ENCODE data around the gene PRRC1. TPM values are rescaled to one million over a fixed set of nuclear protein-coding genes. Genes with fewer than 3 reads are reported as not detected.

Gene PRRC1
- total RNA-seq, 2 experiments from 2014 or later = 37.9 to 41.0 TPM

- POLR2A ChIA-PET = no interaction called here
- Mint-ChIP-seq H3K27me3 (peaks cover 6% of the 10 kb centered on the region), H3K27ac (no peak overlapping the region), H3K4me1 (peaks cover 1% of the 10 kb centered on the region), H3K9me3 (peaks cover 4% of the 10 kb centered on the region), H3K36me3 (no peaks in the 10 kb centered on the region), H3K4me3 (no peak overlapping the region)
- no peak for ATAC-seq (ENCODE audit: low read depth)
- DNase-seq = no peak
Observed at GRCh38 chr5:127574852-127575679, 57.6 kb downstream of the PRRC1 start.

GRCh38 chr5:127577458-127577857 is 60.0 kb downstream of the PRRC1 start:
- DNase-seq = no peak
- Mint-ChIP-seq H3K36me3 (no peaks in the 10 kb centered on the region), H3K4me3 (no peak overlapping the region), H3K4me1 (peaks cover 1% of the 10 kb centered on the region), H3K27ac (no peak overlapping the region), H3K9me3 (peaks cover 4% of the 10 kb centered on the region), H3K27me3 (peaks cover 12% of the 10 kb centered on the region)
- ATAC-seq (ENCODE audit: low read depth) = no peak
- POLR2A ChIA-PET = no interaction called here

GRCh38 chr5:127580731-127581130 is 63.3 kb downstream of the PRRC1 start:
- no peak for DNase-seq
- POLR2A ChIA-PET = no interaction called here
- Mint-ChIP-seq H3K9me3 (no peaks in the 10 kb centered on the region), H3K27ac (no peak overlapping the region), H3K4me3 (no peak overlapping the region), H3K36me3 (no peaks in the 10 kb centered on the region), H3K4me1 (peaks cover 1% of the 10 kb centered on the region), H3K27me3 (peaks cover 10% of the 10 kb centered on the region)
- no peak for ATAC-seq (ENCODE audit: low read depth)

- Mint-ChIP-seq H3K4me1 (peaks cover 1% of the 10 kb centered on the region), H3K27me3 (peaks cover 14% of the 10 kb centered on the region), H3K36me3 (no peaks in the 10 kb centered on the region), H3K9me3 (no peaks in the 10 kb centered on the region), H3K4me3 (no peak overlapping the region), H3K27ac (no peak overlapping the region)
- POLR2A ChIA-PET = no interaction called here
- DNase-seq (no peak), ATAC-seq (ENCODE audit: low read depth) (no peak)
Observed at GRCh38 chr5:127581450-127581849, 64.0 kb downstream of the PRRC1 start.

GRCh38 chr5:127582773-127583370 is 65.4 kb downstream of the PRRC1 start:
- ATAC-seq (ENCODE audit: low read depth) (no peak), DNase-seq (no peak)
- Mint-ChIP-seq H3K27ac (no peak overlapping the region), H3K36me3 (no peaks in the 10 kb centered on the region), H3K4me3 (no peak overlapping the region), H3K27me3 (peaks cover 18% of the 10 kb centered on the region), H3K9me3 (no peaks in the 10 kb centered on the region), H3K4me1 (no peaks in the 10 kb centered on the region)
- POLR2A ChIA-PET = no interaction called here

GRCh38 chr5:127583866-127584265 is 66.4 kb downstream of the PRRC1 start:
- no peak for DNase-seq
- Mint-ChIP-seq H3K27me3 (peaks cover 14% of the 10 kb centered on the region), H3K4me1 (no peaks in the 10 kb centered on the region), H3K27ac (no peak overlapping the region), H3K36me3 (no peaks in the 10 kb centered on the region), H3K9me3 (no peaks in the 10 kb centered on the region), H3K4me3 (no peak overlapping the region)
- POLR2A ChIA-PET = no interaction called here
- no peak for ATAC-seq (ENCODE audit: low read depth)

- Mint-ChIP-seq H3K27me3 (peaks cover 17% of the 10 kb centered on the region), H3K27ac (no peak overlapping the region), H3K36me3 (no peaks in the 10 kb centered on the region), H3K4me1 (no peaks in the 10 kb centered on the region), H3K4me3 (no peak overlapping the region), H3K9me3 (no peaks in the 10 kb centered on the region)
- ATAC-seq (ENCODE audit: low read depth) (no peak), DNase-seq (no peak)
- POLR2A ChIA-PET = no interaction called here
Observed at GRCh38 chr5:127585661-127586060, 68.2 kb downstream of the PRRC1 start.

- POLR2A ChIA-PET = no interaction called here
- ATAC-seq (ENCODE audit: low read depth) = no peak
- no peaks in the 10 kb centered on the region for H3K36me3 Mint-ChIP-seq
- no peak overlapping the region for H3K4me3 Mint-ChIP-seq
- H3K9me3 Mint-ChIP-seq = no peaks in the 10 kb centered on the region
- DNase-seq = no peak
- no peak overlapping the region for H3K27ac Mint-ChIP-seq
- H3K27me3 Mint-ChIP-seq = peaks cover 15% of the 10 kb centered on the region
- no peaks in the 10 kb centered on the region for H3K4me1 Mint-ChIP-seq
Observed at GRCh38 chr5:127586066-127586770, 68.8 kb downstream of the PRRC1 start.

GRCh38 chr5:127586811-127587210 is 69.4 kb downstream of the PRRC1 start:
- Mint-ChIP-seq H3K9me3 (no peaks in the 10 kb centered on the region), H3K36me3 (no peaks in the 10 kb centered on the region), H3K4me1 (no peaks in the 10 kb centered on the region), H3K4me3 (no peak overlapping the region), H3K27me3 (peaks cover 13% of the 10 kb centered on the region), H3K27ac (no peak overlapping the region)
- ATAC-seq (ENCODE audit: low read depth) = no peak
- DNase-seq = no peak
- POLR2A ChIA-PET = no interaction called here

GRCh38 chr5:127587246-127587917 is 69.9 kb downstream of the PRRC1 start:
- Mint-ChIP-seq H3K36me3 (no peaks in the 10 kb centered on the region), H3K27me3 (peaks cover 11% of the 10 kb centered on the region), H3K4me1 (no peaks in the 10 kb centered on the region), H3K9me3 (no peaks in the 10 kb centered on the region), H3K4me3 (no peak overlapping the region), H3K27ac (no peak overlapping the region)
- no peak for DNase-seq
- POLR2A ChIA-PET = no interaction called here
- ATAC-seq (ENCODE audit: low read depth) = no peak

- Mint-ChIP-seq H3K9me3 (no peaks in the 10 kb centered on the region), H3K4me1 (no peaks in the 10 kb centered on the region), H3K27me3 (peaks cover 11% of the 10 kb centered on the region), H3K27ac (no peak overlapping the region), H3K36me3 (no peaks in the 10 kb centered on the region), H3K4me3 (no peak overlapping the region)
- no peak for DNase-seq
- ATAC-seq (ENCODE audit: low read depth) = no peak
- POLR2A ChIA-PET = no interaction called here
Observed at GRCh38 chr5:127588368-127588767, 70.9 kb downstream of the PRRC1 start.

- Mint-ChIP-seq H3K9me3 (no peaks in the 10 kb centered on the region), H3K4me1 (no peaks in the 10 kb centered on the region), H3K27ac (no peak overlapping the region), H3K4me3 (no peak overlapping the region), H3K27me3 (peaks cover 11% of the 10 kb centered on the region), H3K36me3 (no peaks in the 10 kb centered on the region)
- no peak for ATAC-seq (ENCODE audit: low read depth)
- DNase-seq = no peak
- POLR2A ChIA-PET = no interaction called here
Observed at GRCh38 chr5:127589309-127590030, 72.0 kb downstream of the PRRC1 start.

GRCh38 chr5:127590156-127590722 is 72.8 kb downstream of the PRRC1 start:
- Mint-ChIP-seq H3K9me3 (no peaks in the 10 kb centered on the region), H3K27ac (no peak overlapping the region), H3K4me3 (no peak overlapping the region), H3K36me3 (no peaks in the 10 kb centered on the region), H3K27me3 (peaks cover 11% of the 10 kb centered on the region), H3K4me1 (no peaks in the 10 kb centered on the region)
- no peak for ATAC-seq (ENCODE audit: low read depth)
- POLR2A ChIA-PET = no interaction called here
- no peak for DNase-seq

Measured in activated naive CD8-positive, alpha-beta T cell treated with anti-CD3 and anti-CD28 coated beads, Interleukin-2, amount 10 ng/mL, durations not matched to agents 7 days and 5 days (primary cell).